ENCODE results near the gene CEP350.

Gene CEP350

DNA sequence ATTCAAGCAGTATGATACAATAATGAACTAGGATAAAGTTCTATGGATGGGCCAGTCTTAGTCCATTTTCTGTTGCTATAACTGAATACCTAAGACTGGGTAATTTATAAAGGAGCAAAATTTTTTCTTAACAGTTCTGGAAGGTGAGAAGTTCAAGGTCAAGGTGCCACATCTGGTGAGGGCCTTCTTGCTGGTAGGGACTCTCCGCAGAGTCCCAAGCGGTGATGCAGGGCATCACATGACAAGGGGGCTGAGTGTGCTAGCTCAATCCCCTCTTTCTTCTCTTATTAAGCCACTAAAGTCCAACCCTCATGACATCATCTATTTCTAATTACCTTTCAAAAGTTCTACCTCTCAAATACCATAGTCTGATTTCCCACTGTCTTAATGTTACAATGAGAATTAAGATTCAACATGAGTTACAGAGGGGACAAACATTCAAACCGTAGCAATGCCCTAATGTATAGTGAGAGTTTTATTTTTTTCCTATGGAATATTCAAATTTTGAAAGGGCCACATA, 107.9 kb downstream of the CEP350 start:
- ATAC-seq, result no peak

DNA sequence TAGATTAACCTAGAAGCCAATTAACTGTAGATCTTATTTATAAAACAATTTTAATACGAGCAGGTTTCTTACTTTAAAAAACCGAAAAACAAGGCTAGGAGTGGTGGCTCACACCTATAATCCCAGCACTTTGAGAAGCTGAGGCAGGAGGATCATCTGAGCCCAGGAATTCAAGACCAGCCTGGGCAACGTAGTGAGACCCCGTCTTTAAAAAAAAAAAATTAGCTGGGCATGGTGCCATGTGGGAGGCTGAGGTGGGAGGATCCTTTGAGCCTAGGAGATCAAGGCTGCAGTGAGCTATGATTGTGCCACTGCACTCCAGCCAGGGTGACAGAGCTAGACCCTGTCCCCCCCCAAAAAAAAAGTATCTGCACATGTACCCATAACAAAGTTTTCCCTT, 110.8 kb downstream of the CEP350 start:
- ATAC-seq, result no peak

DNA sequence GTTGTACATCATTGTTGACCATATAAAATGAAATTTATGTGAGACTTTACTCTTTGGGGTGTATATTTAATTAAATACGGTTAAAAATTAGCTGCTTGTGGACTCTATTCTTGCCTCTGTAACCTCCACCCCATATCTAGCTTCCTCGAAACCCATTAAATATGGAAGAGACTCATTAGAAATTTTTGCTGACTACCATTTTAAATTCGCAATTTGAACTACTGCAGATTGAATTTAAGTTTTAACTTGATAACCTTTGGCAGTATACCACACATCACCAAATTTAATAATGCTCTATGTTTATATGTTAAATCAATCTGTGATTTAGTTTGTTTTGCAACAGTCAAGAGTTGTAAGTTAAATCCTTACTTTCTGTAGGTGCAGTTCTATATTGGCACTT, 111.5 kb downstream of the CEP350 start:
- no peak for ATAC-seq

DNA sequence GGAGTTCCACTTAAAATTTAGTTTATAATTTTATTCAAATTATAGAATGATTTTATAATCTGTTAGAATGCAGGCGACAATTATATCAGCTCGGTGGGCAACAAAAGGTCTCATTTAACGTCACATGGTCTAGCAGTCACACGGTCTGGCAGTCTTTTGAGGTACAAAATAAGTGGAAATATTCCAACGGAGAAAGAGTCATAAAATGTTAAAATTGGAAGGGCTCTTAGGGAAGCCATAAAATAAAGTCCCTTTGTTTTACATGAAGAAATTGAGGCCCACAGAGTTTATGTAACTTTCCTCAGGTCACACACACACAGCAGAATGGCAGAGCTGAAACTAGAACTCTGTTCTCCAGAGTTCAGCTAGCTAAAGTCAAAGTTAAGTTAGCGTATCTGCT, 115.7 kb downstream of the CEP350 start:
- no peak for ATAC-seq

DNA sequence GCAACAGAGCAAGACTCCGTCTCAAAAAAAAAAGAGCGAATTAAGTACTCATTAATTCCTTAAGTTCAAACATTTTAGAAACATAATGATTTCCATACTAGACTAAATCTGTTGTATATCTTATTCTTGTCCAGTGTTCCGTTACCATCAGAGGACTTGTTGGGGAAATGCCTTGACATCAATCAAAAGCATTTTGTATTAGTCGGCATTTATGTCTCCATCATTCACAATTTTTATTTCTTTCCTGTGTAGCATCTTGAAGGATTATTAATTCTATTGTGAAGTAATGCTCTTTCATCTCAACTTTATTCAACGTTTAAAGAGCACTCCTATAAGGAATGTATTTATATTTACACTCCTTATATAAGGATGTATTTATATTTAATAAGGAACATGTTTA, 117.1 kb downstream of the CEP350 start:
- no peak for ATAC-seq

DNA sequence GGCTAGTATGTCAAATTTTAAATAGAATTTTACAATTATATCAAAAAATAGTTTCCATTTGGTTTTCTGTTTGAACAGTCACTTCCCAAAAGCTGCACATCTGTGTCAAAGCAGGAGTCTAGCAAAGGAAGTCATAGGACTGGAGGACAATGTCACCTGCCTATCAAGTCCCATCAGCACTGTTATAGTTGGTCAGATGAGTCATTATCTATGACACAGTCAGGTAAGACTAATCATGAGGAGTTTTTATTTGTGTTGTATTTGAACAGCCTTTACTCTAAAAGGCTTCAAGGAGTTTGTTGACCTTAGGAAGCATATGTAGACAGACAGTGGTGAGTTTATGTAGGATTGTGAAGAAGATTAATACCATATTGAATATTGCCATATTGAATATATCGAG, 125.8 kb downstream of the CEP350 start:
- peak; percentile 86 to 96 for ATAC-seq

DNA sequence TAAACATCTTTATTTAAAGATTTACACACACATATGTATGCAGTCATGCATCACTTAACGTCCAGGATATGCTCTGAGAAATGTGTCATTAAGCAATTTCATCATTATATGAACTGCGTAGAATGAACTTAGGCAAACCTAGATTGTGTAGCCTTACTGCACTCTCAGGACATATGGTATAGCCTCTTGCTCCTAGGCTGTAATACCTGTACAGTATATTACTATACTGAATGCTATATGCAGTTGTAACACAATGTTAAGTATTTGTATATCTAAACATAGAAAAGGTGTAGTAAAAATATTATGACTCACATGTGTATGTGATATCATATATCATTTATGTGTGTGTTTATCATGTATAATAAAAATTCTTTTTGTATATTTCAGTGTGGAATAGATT, 126.9 kb downstream of the CEP350 start:
- ATAC-seq, result no peak

DNA sequence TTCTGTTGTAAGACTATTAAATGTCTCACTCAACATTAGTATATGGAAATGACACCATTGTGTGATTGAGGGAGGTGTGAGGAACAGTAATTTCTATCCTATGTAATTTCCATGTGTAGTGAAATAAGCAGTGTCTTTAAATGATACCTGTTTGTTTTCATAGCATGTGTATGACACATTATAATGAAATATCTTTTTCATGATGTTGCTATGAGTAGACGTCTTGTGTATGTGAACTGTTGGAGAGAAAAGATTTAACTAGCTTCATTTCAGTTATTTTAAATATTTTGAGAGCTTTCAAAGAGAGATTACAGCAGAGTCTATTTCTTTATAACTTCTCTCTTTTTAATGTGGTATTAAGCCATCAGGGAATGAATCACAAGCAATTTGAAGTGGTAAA, 128.6 kb downstream of the CEP350 start:
- no peak for ATAC-seq

DNA sequence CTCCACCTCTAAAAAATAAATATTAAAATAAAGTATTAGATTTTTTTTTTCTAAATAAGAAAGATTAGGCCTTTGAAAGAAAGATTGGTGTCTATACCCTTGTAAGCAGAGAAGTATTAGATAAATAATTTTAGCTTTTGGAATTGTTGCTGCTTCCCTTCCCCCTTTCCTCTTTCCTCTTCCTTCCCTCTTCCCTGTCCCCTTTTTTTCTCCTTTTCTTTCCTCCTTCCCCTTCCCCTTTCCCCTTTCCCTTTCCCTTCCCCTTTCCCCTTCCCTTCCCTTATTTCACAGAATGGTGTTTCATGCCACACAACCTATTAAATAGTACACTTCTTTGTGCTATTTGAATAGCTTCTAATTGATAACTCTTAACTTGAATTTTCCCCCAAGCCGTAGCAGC, 130.3 kb downstream of the CEP350 start:
- ATAC-seq, result no peak

DNA sequence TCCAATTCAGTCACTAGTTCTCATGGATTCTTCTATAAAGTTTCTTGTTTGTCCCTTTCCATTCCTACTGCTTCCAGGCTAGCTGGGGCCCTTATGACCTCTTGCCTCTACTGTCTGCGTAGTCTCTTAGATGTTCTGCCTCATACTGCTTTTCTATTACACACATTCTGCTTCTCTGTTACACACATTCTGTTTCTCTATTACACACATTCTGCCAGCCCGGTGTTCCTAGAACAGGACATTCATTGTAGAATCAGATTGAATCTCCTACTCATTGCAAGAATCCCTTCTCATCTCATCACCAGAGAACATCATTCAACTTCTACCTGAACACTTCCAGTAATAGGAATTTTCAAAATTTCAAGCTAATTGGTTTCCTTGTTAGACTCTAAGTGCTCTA, 130.7 kb downstream of the CEP350 start:
- no peak for ATAC-seq

DNA sequence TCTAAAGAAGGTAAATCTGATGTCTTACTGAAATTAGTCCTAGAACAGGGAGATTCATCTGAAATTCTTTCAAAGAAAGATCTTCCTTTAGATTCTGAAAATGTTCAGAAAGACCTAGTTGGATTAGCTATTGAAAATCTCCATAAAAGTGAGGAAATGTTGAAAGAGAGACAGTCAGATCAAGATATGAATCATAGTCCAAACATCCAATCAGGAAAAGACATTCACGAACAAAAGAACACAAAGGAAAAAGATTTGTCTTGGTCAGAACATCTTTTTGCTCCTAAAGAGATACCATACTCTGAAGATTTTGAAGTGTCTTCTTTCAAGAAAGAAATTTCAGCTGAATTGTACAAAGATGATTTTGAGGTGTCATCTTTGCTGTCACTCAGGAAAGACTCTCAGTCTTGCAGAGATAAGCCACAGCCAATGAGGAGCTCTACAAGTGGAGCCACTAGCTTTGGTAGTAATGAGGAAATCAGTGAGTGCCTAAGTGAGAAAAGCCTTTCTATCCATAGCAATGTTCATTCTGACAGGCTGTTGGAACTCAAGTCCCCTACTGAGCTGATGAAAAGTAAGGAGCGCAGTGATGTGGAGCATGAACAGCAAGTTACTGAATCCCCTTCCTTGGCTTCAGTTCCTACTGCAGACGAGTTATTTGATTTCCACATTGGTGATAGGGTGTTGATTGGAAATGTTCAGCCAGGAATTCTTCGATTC, 138.5 kb downstream of the CEP350 start:
- no peak for ATAC-seq

DNA sequence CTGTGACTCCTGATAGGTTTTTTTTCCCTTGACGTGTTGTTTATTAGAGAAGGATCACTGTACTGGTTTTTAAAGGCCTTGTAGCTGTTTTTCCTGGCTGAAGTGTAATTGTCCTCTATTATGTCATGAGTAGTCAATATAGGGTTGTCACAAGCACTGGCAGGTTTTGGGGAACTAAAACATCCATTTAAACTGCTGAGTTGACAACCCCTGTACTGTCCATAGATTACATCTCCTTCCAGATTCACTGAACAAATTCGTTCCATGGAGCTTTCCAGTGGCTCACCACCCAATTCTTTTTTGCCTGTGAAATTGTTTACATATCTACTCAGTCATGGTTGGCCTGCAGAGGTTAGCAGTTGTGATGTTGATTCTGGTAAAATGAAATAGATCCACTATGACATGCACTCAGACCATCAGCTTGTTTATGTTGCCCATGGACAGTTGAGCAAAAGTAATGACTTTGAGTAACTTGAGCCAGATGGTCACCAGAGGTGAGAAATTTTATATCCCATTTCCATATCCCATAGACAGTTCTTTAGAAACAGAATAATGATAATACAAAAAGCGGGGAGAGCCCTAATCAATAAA, 140.2 kb downstream of the CEP350 start:
- no peak for ATAC-seq

DNA sequence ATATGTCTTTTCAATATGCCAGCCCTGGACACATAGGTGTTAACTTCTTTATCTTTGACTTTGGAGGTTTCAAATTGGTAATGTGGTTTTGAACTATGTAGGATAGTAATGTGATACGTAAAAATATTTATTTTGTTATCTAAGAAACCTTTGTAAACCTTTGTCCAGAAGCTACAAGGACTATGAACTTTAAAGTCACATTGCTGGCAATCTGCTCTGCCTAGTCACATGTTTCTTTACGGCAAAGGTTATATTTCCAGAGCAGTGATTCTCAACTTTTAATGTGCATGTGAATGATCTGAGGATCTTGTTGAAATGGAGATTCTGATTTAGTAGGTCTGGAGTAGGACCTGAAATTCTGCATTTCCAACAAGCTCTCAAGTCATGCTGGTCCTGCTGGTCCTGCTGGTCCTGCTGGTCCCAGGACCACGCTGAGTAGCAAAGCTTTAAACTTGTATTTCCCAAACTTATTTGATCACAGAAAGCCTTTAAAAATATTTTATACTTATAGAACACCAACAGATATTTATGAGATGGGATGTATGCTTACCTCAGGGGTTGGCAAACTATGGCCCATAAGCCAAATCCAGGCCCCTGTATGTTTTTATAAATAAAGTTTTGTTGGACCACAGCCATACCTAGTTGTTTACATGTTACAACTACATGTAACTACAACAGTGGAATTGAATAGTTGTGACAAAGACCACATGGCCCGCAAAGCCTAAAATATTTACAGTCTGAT, 142.1 kb downstream of the CEP350 start:
- no peak for ATAC-seq

DNA sequence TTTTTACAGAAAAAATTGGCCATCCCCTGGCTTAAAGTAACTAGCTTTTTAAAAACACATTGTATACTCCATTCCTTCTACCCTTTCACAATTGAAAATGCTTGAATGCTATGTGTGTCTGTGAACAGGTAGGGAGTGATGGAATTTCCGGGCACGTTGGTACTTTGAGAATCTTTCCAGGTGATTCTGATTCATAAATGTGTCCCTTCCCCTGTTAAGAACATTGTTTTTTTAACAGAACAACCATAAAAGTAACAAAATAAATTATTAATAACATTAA, 142.7 kb downstream of the CEP350 start:
- ATAC-seq, result no peak

DNA sequence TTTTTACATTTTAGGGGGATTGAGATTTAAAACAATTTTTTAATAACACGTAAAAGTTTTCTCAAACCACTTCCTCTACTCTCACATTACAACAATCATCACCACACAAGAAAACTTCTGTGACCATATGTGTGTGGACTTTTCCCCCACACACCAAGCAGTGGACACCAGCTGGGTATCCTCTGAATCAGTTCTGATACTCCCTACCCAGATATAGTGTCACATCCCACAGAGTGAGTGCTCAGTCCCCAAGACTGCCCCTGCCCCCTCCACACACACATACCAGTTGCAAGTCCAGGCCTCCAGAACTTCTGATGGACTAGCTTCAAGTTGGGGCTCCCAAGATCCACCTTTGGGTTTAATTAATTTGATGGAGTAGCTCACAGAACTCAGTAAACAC, 146.8 kb downstream of the CEP350 start:
- no peak for ATAC-seq

DNA sequence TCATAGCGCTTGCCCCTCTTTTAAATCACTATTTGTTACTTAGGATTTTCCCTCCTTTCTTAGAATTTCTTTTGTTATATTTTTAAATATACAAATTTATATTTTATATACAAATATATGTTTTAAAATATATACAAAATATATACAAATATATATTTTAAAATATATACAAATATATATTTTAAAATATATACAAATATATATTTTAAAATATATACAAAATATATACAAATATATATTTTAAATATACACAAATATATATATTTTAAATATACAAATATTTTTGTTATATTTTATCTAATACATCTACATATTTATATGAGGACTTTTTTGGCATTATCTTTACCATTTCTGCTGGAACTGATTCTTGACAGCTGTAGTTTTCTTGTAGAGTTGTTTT, 149.2 kb downstream of the CEP350 start:
- no peak for ATAC-seq

DNA sequence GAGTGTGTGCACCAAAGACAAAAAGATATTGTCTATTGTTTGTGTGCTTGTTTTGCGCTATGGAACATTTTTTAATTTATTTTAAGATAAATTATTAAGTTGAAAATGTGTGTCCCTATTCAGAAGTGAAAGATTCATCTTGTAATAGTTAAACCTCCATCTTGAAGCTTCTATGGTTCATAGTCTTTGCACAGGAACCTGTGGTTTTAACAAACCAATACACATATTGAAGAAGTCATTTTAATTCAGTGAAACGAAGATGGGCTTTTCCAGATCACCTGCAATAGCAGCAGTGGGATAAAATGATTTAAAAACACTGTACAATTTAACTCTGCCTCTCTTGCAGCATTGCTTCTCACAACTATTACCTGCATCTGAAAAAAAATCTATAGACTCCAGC, 157.5 kb downstream of the CEP350 start:
- ATAC-seq, result no peak

DNA sequence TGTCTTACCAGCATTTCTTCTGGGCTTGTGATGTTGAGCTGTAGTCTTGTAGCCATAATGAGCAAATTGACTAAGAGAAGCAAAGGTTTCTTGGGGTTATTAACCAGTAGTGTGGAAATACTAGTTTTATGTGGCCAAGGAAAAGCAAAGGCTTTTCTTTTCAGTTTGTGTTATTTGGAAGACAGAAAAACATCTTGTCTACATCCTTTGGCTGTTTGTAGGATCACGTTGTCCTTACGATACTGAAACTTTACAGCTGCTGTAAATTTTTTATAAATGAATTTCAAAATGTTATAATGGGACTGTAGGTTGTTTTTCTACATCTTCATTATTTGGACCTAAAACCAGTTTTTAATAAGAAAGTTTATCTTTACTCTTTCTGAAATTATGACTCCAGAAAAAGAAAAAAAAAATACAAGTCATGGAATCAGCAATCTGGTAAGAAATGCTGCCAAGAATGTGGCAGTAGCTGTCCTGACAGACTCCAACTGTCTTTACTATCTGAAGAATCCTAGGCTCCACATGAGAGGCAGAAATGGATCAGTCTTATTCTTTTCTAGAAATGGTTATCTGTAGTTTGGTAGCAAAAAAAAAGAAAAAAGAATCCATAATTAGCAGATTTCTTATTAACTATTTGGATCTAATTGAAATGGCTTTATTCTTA, 158.5 kb downstream of the CEP350 start:
- no peak for ATAC-seq

DNA sequence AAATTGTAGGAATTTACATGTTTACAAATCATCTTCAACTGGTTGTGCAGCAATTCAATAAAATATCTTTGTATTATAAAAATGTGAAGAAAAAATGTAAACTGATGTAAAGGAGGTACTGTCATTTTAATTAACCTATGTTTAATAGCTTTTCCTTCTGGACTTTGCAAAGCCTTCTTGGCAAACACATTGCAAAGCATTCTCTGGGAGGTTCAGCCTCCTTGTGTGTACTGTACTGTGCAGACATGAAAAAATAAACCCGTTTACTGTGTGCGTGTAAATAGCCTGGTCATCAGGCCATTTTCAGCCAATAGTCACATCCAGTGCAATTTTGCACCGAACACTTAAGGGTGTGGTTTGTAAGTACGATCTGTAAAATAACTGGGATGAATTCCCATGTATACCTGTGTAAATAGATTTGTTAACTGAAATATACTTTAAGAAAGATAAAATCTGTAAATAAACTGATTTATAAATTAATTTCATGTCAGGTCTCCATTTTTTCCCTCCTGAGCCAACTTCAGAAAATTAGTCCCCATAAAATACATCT, 159.9 kb downstream of the CEP350 start:
- ATAC-seq, result no peak

DNA sequence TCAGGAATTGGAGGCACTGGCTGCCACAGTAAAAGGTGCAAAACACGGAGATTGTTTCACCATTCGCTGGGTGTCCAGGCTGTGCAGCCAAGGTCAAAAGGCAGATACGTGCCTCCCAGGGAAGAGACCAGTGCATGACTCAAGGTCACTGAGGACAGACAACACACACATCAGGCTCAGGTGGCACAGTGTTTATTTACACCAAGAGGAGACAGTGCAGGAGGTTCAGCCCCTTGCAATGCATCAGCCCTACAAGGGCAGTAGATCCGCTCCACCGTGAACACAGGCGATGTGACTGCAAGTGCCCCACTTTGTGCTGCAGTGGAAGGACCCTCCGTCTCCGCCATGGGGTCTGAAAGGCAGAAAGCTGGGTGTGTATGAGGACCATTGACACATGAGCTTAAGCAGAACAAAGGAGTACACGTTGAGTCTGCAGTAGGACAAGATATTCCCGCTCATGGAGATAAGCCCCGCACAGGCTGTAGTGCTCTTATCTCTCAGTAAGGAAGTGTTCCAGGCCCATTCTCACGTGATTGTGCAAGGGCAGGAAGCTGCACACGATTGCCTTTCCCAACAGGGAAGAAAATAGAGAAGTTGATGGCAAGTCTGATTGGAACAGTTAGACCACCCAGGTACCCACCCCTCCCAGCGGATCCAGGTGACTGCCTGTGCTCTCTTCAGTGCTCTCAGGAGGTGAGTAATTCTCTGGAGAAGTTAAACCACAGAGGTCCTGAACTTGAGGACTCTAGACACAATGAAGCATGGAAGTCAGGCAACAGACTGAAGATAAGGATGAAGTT, 162.6 kb downstream of the CEP350 start:
- ATAC-seq, result no peak

DNA sequence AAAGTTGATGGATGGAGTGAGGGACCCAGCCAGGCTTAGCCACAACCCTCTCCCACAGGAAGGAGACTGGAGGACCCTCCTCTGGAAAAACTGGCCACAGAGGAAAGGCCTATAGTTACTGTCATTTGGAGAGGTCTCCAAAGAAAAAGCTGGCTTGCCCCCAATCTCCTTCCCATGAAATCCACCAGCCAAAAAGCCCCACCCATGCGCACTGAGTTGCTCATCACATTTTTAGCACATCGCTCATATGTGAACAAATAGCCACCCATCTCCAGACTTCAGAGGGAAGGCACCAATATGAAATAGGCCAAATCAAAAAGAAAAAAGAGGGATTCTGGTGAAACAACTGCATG, 163.1 kb downstream of the CEP350 start:
- no peak for ATAC-seq

DNA sequence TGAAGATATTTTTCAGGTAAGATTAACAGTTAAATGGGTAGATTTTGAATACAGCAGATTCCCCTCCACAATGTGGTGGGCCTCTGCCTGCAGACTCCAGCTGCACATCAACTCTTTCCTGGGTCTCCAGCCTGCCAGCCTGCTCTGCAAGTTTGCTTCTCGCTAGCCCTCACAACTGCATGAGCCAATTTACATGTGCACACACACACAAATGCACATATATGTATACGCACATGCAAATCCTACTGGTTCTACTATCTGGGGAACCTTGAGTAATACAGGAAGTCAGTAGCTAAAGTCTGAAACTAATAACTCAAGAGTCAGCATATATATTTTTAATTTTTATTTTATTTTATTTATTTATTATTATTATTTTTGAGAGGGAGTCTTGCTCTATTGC, 165.2 kb downstream of the CEP350 start:
- ATAC-seq, result no peak

DNA sequence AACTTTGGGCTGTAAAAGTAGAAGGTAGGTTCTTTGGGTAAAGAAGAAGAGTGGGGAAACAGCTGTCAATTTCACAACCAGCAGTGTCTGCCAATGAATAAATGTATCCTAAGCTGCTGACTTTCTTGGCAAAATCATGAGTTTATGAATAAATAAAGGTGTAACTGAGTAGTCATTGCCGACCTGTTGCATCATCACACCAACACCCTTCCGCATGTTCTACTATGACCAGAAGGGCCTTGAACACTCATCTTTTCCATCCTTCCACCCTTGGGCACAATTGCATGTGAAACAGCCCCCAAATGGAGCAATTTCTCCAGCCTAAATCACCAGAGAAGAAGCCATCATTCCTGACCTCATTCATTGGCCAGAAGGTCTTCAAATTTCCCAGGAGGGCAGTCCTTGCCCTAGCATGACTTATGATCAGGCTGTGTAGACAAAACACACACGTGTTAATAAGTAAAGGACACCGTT, 168.9 kb downstream of the CEP350 start:
- no peak for ATAC-seq

Measured in activated CD4-positive, CD25-positive, alpha-beta regulatory T cell treated with anti-CD3 and anti-CD28 coated beads, Interleukin-2, amount 50 U/mL, for 24 hours (primary cell).